ENCODE measurements around the gene SEL1L3. TPM values are rescaled to one million over a fixed set of nuclear protein-coding genes. Genes with fewer than 3 reads are reported as not detected.

SEL1L3 gene
- total RNA-seq, 1 experiment from 2014 or later: 31.9 TPM

GRCh38 chr4:25821267-25821666, 41.5 kb downstream of the SEL1L3 start:
- H3K4me2 ChIP-seq (ENCODE audit: low read length): no peak overlapping the region
- BruUV-seq (replicated peaks): no TSS peak
- no peaks in the 10 kb centered on the region for H4K20me1 ChIP-seq (ENCODE audit: low read length)
- no peak overlapping the region for H3K4me3 ChIP-seq (ENCODE audit: low read length)
- CTCF ChIA-PET: no interaction called here
- no peaks in the 10 kb centered on the region for H3K9me2 ChIP-seq (replicated peaks; ENCODE audit: low read length)
- H3F3A ChIP-seq (ENCODE audit: low read length, unreplicated experiment): peaks cover 12% of the 10 kb centered on the region
- no peak overlapping the region for H2AFZ ChIP-seq (ENCODE audit: low read length)
- H3K36me3 ChIP-seq (ENCODE audit: low read depth, low read length): no peaks in the 10 kb centered on the region
- H3K4me1 ChIP-seq (ENCODE audit: insufficient read depth, low read length): peaks cover 35% of the 10 kb centered on the region
- DNase-seq (no peak), ATAC-seq (no peak)
- no peaks in the 10 kb centered on the region for H3K9me3 ChIP-seq (ENCODE audit: low read length)
- H3K27me3 ChIP-seq (ENCODE audit: low read length): no peaks in the 10 kb centered on the region
- TF ChIP-seq, protein P1, sequence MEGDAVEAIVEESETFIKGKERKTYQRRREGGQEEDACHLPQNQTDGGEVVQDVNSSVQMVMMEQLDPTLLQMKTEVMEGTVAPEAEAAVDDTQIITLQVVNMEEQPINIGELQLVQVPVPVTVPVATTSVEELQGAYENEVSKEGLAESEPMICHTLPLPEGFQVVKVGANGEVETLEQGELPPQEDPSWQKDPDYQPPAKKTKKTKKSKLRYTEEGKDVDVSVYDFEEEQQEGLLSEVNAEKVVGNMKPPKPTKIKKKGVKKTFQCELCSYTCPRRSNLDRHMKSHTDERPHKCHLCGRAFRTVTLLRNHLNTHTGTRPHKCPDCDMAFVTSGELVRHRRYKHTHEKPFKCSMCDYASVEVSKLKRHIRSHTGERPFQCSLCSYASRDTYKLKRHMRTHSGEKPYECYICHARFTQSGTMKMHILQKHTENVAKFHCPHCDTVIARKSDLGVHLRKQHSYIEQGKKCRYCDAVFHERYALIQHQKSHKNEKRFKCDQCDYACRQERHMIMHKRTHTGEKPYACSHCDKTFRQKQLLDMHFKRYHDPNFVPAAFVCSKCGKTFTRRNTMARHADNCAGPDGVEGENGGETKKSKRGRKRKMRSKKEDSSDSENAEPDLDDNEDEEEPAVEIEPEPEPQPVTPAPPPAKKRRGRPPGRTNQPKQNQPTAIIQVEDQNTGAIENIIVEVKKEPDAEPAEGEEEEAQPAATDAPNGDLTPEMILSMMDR (conservative IDR thresholded peaks at IDR 0.05; ENCODE audit: low read depth, low read length): no peak
- TF ChIP-seq EZH2phosphoT487 (IDR thresholded peaks at IDR 0.05; ENCODE audit: borderline replicate concordance, low read length) (no peak), EZH2 (IDR thresholded peaks at IDR 0.05; ENCODE audit: low read length, unreplicated experiment) (no peak)
- POLR2A ChIA-PET (ENCODE audit: unreplicated experiment): no interaction called here
- H3K27ac ChIP-seq (ENCODE audit: low read length): no peak overlapping the region
- H3K9ac ChIP-seq (ENCODE audit: low read length): no peak overlapping the region
- intact Hi-C loops (cut with micrococcal nuclease): no loop called here
- no peaks in the 10 kb centered on the region for H3K79me2 ChIP-seq (ENCODE audit: low read length)

DNA sequence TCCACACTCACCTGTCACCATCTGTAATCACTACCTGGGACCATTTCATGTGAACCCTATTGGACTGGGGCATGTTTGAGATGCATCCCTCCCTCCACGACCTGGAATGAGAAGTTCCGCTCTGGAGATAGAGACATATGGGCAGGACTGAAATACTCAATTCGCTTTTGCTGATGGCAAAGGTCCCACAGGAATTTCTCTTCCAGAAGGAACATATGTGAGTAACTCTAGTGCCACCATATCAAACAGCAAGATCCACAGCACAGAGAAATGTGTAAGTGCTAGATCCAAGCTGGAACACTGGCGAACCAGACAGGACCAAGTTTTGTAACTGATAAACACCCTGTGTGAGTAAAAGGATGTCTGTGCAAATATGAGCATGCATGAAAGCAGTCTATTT, 43.9 kb downstream of the SEL1L3 start:
- H3K27ac ChIP-seq (ENCODE audit: low read length): no peak overlapping the region
- no peaks in the 10 kb centered on the region for H3K9me2 ChIP-seq (replicated peaks; ENCODE audit: low read length)
- intact Hi-C loops (cut with micrococcal nuclease): no loop called here
- no peaks in the 10 kb centered on the region for H3K36me3 ChIP-seq (ENCODE audit: low read depth, low read length)
- no peaks in the 10 kb centered on the region for H3K9me3 ChIP-seq (ENCODE audit: low read length)
- H2AFZ ChIP-seq (ENCODE audit: low read length): no peak overlapping the region
- H3K4me2 ChIP-seq (ENCODE audit: low read length): peak overlapping the region; percentile 47; the same call in 1 of the 2 replicates
- no peaks in the 10 kb centered on the region for H3K27me3 ChIP-seq (ENCODE audit: low read length)
- ATAC-seq (no peak), DNase-seq (no peak)
- H3K79me2 ChIP-seq (ENCODE audit: low read length): no peaks in the 10 kb centered on the region
- H3K9ac ChIP-seq (ENCODE audit: low read length): no peak overlapping the region
- ChIA-PET POLR2A (ENCODE audit: unreplicated experiment) (no interaction called here), CTCF (no interaction called here)
- H3K4me3 ChIP-seq (ENCODE audit: low read length): no peak overlapping the region
- peaks cover 44% of the 10 kb centered on the region for H3K4me1 ChIP-seq (ENCODE audit: insufficient read depth, low read length)
- peaks cover 12% of the 10 kb centered on the region for H3F3A ChIP-seq (ENCODE audit: low read length, unreplicated experiment)
- no peaks in the 10 kb centered on the region for H4K20me1 ChIP-seq (ENCODE audit: low read length)
- BruUV-seq (replicated peaks): no TSS peak
- TF ChIP-seq EZH2phosphoT487 (IDR thresholded peaks at IDR 0.05; ENCODE audit: borderline replicate concordance, low read length) (no peak), EZH2 (IDR thresholded peaks at IDR 0.05; ENCODE audit: low read length, unreplicated experiment) (no peak)
- TF ChIP-seq, protein P1 (conservative IDR thresholded peaks at IDR 0.05; ENCODE audit: low read depth, low read length): no peak

- Histone ChIP-seq H3K9me3 (ENCODE audit: low read length) (no peaks in the 10 kb centered on the region), H3K27me3 (ENCODE audit: low read length) (no peaks in the 10 kb centered on the region), H4K20me1 (ENCODE audit: low read length) (no peaks in the 10 kb centered on the region), H3K9me2 (replicated peaks; ENCODE audit: low read length) (no peaks in the 10 kb centered on the region), H3F3A (ENCODE audit: low read length, unreplicated experiment) (peaks cover 12% of the 10 kb centered on the region), H3K36me3 (ENCODE audit: low read depth, low read length) (no peaks in the 10 kb centered on the region), H3K4me2 (ENCODE audit: low read length) (peak overlapping the region; percentile 47), H3K9ac (ENCODE audit: low read length) (no peak overlapping the region), H3K79me2 (ENCODE audit: low read length) (no peaks in the 10 kb centered on the region), H3K4me1 (ENCODE audit: insufficient read depth, low read length) (peaks cover 49% of the 10 kb centered on the region), H2AFZ (ENCODE audit: low read length) (no peak overlapping the region), H3K27ac (ENCODE audit: low read length) (peak overlapping the region; percentile 60), H3K4me3 (ENCODE audit: low read length) (no peak overlapping the region)
- DNase-seq (peak; percentile 68), ATAC-seq (peak; percentile 55)
- BruUV-seq (replicated peaks): no TSS peak
- intact Hi-C loops (cut with micrococcal nuclease): no loop called here
- TF ChIP-seq, protein P1 (conservative IDR thresholded peaks at IDR 0.05; ENCODE audit: low read depth, low read length): no peak
- TF ChIP-seq EZH2 (IDR thresholded peaks at IDR 0.05; ENCODE audit: low read length, unreplicated experiment) (no peak), EZH2phosphoT487 (IDR thresholded peaks at IDR 0.05; ENCODE audit: borderline replicate concordance, low read length) (no peak)
- ChIA-PET CTCF (no interaction called here), POLR2A (ENCODE audit: unreplicated experiment) (no interaction called here)
Measured at GRCh38 chr4:25818371-25818871, 44.4 kb downstream of the SEL1L3 start.

All from PC-3 (cell line).